ENCODE results near the gene ASPN.

ASPN gene

GRCh38 chr9:92467511-92467910 lies 14.8 kb downstream of the ASPN start:
- TF ChIP-seq POLR2A (IDR thresholded peaks at IDR 0.05; ENCODE audit: extremely low read depth, insufficient read length) (no peak), MAX (IDR thresholded peaks at IDR 0.05; ENCODE audit: low read depth, low read length) (no peak), MYC (IDR thresholded peaks at IDR 0.05; ENCODE audit: low read depth, low read length) (no peak), CTCF (IDR thresholded peaks at IDR 0.05; ENCODE audit: low read depth, low read length) (no peak)

GRCh38 chr9:92467041-92467440 lies 15.3 kb downstream of the ASPN start:
- TF ChIP-seq POLR2A (IDR thresholded peaks at IDR 0.05; ENCODE audit: extremely low read depth, insufficient read length) (no peak), CTCF (IDR thresholded peaks at IDR 0.05; ENCODE audit: low read depth, low read length) (no peak), MAX (IDR thresholded peaks at IDR 0.05; ENCODE audit: low read depth, low read length) (no peak), MYC (IDR thresholded peaks at IDR 0.05; ENCODE audit: low read depth, low read length) (no peak)
- DNase-seq (ENCODE audit: low read depth): no peak
- no peak overlapping the region for H3K4me3 ChIP-seq (ENCODE audit: low read depth, low read length)

More at GRCh38 chr9:92467511-92467910, 14.8 kb downstream of the ASPN start:
- no peak for DNase-seq (ENCODE audit: low read depth)
- no peak overlapping the region for H3K4me3 ChIP-seq (ENCODE audit: low read depth, low read length)

- no peak for TF ChIP-seq MAX (IDR thresholded peaks at IDR 0.05; ENCODE audit: low read depth, low read length)
- no peak for TF ChIP-seq CTCF (IDR thresholded peaks at IDR 0.05; ENCODE audit: low read depth, low read length)
- TF ChIP-seq POLR2A (IDR thresholded peaks at IDR 0.05; ENCODE audit: extremely low read depth, insufficient read length): no peak
- TF ChIP-seq MYC (IDR thresholded peaks at IDR 0.05; ENCODE audit: low read depth, low read length): no peak
- H3K4me3 ChIP-seq (ENCODE audit: low read depth, low read length): no peak overlapping the region
- no peak for DNase-seq (ENCODE audit: low read depth)
These were observed 18.3 kb downstream of the ASPN start for GRCh38 chr9:92463984-92464383.

- no peak overlapping the region for H3K4me3 ChIP-seq (ENCODE audit: low read depth, low read length)
- DNase-seq (ENCODE audit: low read depth): no peak
- no peak for TF ChIP-seq MYC (IDR thresholded peaks at IDR 0.05; ENCODE audit: low read depth, low read length)
- no peak for TF ChIP-seq POLR2A (IDR thresholded peaks at IDR 0.05; ENCODE audit: extremely low read depth, insufficient read length)
- TF ChIP-seq CTCF (IDR thresholded peaks at IDR 0.05; ENCODE audit: low read depth, low read length): no peak
- no peak for TF ChIP-seq MAX (IDR thresholded peaks at IDR 0.05; ENCODE audit: low read depth, low read length)
These were observed 18.9 kb downstream of the ASPN start for GRCh38 chr9:92463387-92463786.

GRCh38 chr9:92457576-92457975 lies 24.7 kb downstream of the ASPN start:
- TF ChIP-seq MAX (IDR thresholded peaks at IDR 0.05; ENCODE audit: low read depth, low read length): no peak
- no peak for TF ChIP-seq CTCF (IDR thresholded peaks at IDR 0.05; ENCODE audit: low read depth, low read length)
- no peak for TF ChIP-seq POLR2A (IDR thresholded peaks at IDR 0.05; ENCODE audit: extremely low read depth, insufficient read length)
- no peak for TF ChIP-seq MYC (IDR thresholded peaks at IDR 0.05; ENCODE audit: low read depth, low read length)
- no peak for DNase-seq (ENCODE audit: low read depth)
- H3K4me3 ChIP-seq (ENCODE audit: low read depth, low read length): no peak overlapping the region

GRCh38 chr9:92455217-92455616 lies 27.1 kb downstream of the ASPN start:
- no peak overlapping the region for H3K4me3 ChIP-seq (ENCODE audit: low read depth, low read length)
- TF ChIP-seq CTCF (IDR thresholded peaks at IDR 0.05; ENCODE audit: low read depth, low read length) (peak; percentile 11), MAX (IDR thresholded peaks at IDR 0.05; ENCODE audit: low read depth, low read length) (no peak)
- DNase-seq (ENCODE audit: low read depth): peak; percentile 15

Measured in NB4 (cell line).